Right atrium auricular region (tissue), 2 donors: ENCODE results near the gene ZC3H12A. TPM values are rescaled to one million over a fixed set of nuclear protein-coding genes. Genes with fewer than 3 reads are reported as not detected.

Experiments
- DNase-seq: peaks from one replicate; pipeline ENCODE4 v3.0.0-alpha.2; 2019; ENCODE audit warnings: low spot score
- H3K27ac ChIP-seq, 2 donors: fragments of 200-600 bp; sonication (generic); 1 replicate in 1 of 2; 2 replicates in 1 of 2; pipeline ENCODE4 v1.5.1; 2016 to 2019
- H3K27me3 ChIP-seq, 2 donors: fragments of 200-600 bp; sonication (generic); one replicate each; pipeline versions ENCODE4 v1.5.1 to v1.6.0; 2017 to 2019
- H3K36me3 ChIP-seq: fragments of 200-600 bp; sonication (generic); one replicate; pipeline ENCODE4 v1.5.1; 2016
- H3K4me1 ChIP-seq, 2 donors: fragments of 200-600 bp; sonication (generic); one replicate each; pipeline versions ENCODE4 v1.5.1 to v1.6.0; 2017 to 2019
- H3K4me3 ChIP-seq, 2 donors: fragments of 200-600 bp; sonication (generic); 1 replicate in 1 of 2; 2 replicates in 1 of 2; pipeline ENCODE4 v1.5.1; 2017 to 2019; ENCODE audit warnings: mild to moderate bottlenecking in 1 of 2, moderate library complexity in 1 of 2
- H3K9me3 ChIP-seq, 2 donors: fragments of 200-600 bp; sonication (generic); one replicate each; pipeline ENCODE4 v1.5.1; 2019
- total RNA-seq, 2 donors: library from RNA; depleted of rRNA; stranded (reverse); fragments of >200 nt; gene quantifications; one replicate each; pipeline ENCODE4 v1.1.0, GENCODE V29; 2016
- TF ChIP-seq, protein P1 (sequence below), 2 donors: fragments of 200-600 bp; sonication (generic); IDR thresholded peaks; one replicate each; pipeline ENCODE4 v1.5.1; 2019; ENCODE audit warnings: antibody characterized with exemption in 2 of 2

Gene ZC3H12A
- total RNA-seq, 2 donors from 2014 or later: 9.4 to 13.5 TPM

DNA sequence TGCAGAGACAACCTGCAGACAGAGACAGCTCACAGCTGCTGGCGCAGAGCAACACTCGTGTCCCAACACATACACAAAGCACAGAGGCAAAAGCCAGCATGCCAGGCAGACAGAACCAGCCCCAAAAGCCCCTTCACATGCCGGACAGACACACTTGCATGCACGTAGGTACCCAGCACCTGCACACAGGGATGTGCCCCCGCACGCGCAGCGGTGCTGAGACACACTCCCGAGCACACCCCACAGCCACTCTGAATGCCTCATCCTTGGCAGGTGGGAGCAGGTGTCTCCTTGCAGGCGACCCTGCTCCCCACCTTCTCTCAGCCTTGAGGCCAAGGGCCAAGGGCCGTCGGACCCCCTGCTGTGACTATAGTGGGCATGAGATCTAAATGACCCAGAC lies 41.2 kb upstream of the ZC3H12A start:
- Histone ChIP-seq H3K27ac (no peak overlapping the region), H3K4me3 (no peak overlapping the region), H3K36me3 (no peaks in the 10 kb centered on the region), H3K27me3 (no peaks in the 10 kb centered on the region), H3K4me1 (no peaks in the 10 kb centered on the region), H3K9me3 (no peaks in the 10 kb centered on the region)
- TF ChIP-seq, protein P1, sequence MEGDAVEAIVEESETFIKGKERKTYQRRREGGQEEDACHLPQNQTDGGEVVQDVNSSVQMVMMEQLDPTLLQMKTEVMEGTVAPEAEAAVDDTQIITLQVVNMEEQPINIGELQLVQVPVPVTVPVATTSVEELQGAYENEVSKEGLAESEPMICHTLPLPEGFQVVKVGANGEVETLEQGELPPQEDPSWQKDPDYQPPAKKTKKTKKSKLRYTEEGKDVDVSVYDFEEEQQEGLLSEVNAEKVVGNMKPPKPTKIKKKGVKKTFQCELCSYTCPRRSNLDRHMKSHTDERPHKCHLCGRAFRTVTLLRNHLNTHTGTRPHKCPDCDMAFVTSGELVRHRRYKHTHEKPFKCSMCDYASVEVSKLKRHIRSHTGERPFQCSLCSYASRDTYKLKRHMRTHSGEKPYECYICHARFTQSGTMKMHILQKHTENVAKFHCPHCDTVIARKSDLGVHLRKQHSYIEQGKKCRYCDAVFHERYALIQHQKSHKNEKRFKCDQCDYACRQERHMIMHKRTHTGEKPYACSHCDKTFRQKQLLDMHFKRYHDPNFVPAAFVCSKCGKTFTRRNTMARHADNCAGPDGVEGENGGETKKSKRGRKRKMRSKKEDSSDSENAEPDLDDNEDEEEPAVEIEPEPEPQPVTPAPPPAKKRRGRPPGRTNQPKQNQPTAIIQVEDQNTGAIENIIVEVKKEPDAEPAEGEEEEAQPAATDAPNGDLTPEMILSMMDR (IDR thresholded peaks at IDR 0.05): no peak
- DNase-seq: no peak

DNA sequence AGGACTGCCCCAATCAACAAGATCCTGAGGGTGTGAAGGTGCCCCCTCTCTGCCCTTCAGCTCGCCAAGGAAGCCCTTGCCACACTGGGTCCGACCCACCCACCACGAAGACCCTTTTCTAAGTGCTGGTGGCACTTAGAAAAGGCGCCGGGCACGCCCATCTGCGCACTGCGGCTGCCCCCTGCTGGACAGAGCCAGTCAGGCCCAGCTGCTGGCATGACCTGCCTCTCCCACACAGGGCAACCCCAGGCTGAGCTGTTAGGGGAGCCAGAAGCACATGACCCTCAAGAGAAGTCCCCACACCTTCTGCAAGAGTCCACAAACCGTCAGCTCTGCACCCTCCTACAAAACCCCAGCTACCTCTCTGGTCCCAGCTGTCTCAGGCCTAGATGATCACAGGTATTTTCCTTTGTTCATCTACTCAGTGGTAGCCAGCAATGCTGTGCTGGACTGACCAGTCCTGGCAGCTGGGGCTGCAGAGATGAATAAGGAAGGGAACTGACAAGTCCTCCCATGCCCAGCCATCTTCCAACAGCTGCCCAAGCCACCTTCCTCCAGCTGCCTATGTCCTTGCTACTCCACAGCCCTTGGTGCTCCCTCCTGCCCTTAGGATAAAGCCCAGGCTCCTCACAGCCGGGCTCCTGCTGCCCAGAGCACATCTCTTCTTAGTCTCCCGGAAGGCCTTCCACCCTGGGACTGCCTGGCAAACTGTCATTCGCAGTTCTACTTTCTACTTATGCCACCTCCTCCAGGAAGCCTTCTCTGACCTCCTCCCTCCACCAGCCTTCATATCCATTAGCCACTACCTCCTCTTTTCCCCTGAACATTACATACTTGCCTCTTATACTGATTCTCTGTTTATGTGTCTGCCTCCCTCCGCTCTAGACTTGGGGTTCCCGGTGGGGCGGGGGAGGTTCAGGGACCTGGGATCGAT lies 39.8 kb upstream of the ZC3H12A start:
- Histone ChIP-seq H3K4me3 (no peak overlapping the region), H3K27me3 (no peaks in the 10 kb centered on the region), H3K4me1 (no peaks in the 10 kb centered on the region), H3K9me3 (no peaks in the 10 kb centered on the region), H3K27ac (no peak overlapping the region), H3K36me3 (no peaks in the 10 kb centered on the region)
- TF ChIP-seq, protein P1 (IDR thresholded peaks at IDR 0.05): peak; percentile 92 to 95
- DNase-seq: no peak

DNA sequence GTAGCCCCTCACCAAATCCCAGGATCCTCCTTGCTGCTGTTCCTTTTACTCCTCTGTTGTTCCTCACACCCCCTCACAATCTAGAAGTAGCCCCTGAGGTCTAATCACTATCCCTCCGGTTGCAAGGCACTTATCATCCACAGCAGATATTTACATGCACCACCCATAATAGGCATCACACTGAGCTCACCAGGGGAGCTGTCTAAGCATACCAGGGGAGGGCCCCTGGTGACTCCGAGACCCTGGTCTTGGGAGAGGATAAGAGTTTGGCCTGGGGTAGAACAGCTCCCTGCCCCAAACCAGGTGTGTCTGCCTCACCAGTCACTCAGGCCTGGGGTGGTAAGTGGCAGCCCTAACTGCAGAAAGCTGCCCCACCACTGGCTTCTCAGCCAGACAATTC lies 37.3 kb upstream of the ZC3H12A start:
- Histone ChIP-seq H3K9me3 (no peaks in the 10 kb centered on the region), H3K4me3 (no peak overlapping the region), H3K36me3 (no peaks in the 10 kb centered on the region), H3K4me1 (no peaks in the 10 kb centered on the region), H3K27me3 (no peaks in the 10 kb centered on the region), H3K27ac (no peak overlapping the region)
- TF ChIP-seq, protein P1 (IDR thresholded peaks at IDR 0.05): no peak
- no peak for DNase-seq

DNA sequence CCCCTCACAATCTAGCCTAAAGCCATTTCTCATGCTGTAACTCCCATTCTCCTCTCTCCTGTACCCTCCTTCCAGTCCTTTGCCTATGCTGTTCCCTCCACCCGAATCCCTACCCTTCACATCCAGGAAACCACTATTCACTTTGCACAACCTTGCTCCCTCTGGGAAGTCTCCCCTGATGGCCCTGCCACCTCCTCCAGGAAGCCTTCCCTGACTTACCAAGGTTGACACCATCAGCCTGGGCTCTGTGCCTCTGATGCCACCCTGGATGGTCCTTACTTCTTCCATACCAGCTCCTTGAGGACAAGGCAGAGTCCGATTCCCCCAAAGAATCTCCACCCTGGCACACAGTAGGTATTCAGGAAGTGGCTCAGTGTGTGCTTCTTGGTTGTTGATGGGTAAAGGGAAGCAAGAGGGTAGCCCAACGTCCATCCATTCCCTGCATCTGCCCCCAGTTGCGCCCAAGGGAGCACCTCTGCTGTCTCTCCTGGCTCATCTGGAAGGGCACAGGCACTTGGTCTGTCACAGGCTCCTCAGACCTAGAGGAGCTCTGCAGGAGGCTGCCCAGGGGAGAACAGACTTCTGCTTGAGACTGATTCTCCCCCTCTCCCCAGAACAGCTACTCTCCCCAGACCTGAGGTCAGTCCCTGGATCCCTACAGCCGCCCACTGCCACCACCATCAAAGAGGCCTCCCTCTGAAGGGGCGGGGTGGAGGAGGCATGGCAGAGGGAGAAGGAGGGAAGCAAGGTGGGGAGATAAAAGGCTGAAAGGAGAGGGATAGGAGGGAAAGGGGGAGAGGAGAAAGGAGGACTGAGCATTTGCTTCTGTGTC lies 36.1 kb upstream of the ZC3H12A start:
- TF ChIP-seq, protein P1 (IDR thresholded peaks at IDR 0.05): no peak

DNA sequence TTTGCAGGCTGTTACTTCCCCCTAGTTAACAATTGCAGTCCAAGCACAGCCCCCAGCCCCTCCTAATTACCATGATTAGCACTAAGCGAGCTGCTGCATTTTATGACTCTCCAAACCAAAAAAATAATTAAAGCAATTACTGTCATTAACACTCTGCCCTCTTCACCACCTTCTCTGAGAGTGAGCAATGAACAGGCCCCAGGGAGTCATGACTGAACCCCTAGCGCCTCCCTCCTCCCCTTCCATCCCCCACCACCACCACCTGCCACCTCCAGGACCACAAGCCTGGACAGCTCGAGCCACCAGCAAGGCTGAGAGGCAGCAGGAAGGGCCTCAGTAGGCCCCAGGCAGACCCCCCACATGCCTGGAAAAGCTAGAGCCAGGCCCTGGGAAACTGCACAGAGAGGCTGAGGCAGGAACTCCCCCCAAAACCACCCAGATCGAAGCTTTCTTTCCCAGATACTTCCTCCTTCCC lies 35.5 kb upstream of the ZC3H12A start:
- Histone ChIP-seq H3K27ac (no peak overlapping the region), H3K9me3 (no peaks in the 10 kb centered on the region), H3K4me1 (no peaks in the 10 kb centered on the region), H3K27me3 (no peaks in the 10 kb centered on the region), H3K4me3 (no peak overlapping the region), H3K36me3 (no peaks in the 10 kb centered on the region)
- TF ChIP-seq, protein P1 (IDR thresholded peaks at IDR 0.05): no peak
- DNase-seq: no peak

More for the DNA sequence above, 36.1 kb upstream of the ZC3H12A start:
- H3K4me1 ChIP-seq: no peaks in the 10 kb centered on the region
- no peaks in the 10 kb centered on the region for H3K27me3 ChIP-seq
- no peaks in the 10 kb centered on the region for H3K36me3 ChIP-seq
- no peaks in the 10 kb centered on the region for H3K9me3 ChIP-seq
- no peak overlapping the region for H3K27ac ChIP-seq
- no peak overlapping the region for H3K4me3 ChIP-seq
- DNase-seq: no peak
